ENCODE data around the gene EFCAB8.
"Not testable (repeated sequence)": the region's sequence is repeated elsewhere in the genome, so short reads cannot be mapped to it uniquely, and the experiment has no call there.

GRCh38 chr20:32974204-32975064 is 115.7 kb downstream of the EFCAB8 start:
- TF ChIP-seq CTCF (IDR thresholded peaks at IDR 0.05; ENCODE audit: low read depth, low read length); POLR2A (IDR thresholded peaks at IDR 0.05; ENCODE audit: extremely low read depth, insufficient read length); MAX (IDR thresholded peaks at IDR 0.05; ENCODE audit: low read depth, low read length): not testable (repeated sequence)

Data from NB4 (cell line).